GM19455 (cell line): ENCODE measurements around the gene TMEM229B.

Experiments
- ATAC-seq: cut with Tn5 transposase; IDR thresholded peaks from one replicate; pipeline ENCODE4 v1.9.1; 2021; ENCODE audit not compliant: unreplicated experiment

Gene TMEM229B

GRCh38 chr14:67515386-67516079 is 27.0 kb upstream of the TMEM229B start:
- no peak for ATAC-seq

- ATAC-seq, result no peak
These were observed 26.3 kb upstream of the TMEM229B start for GRCh38 chr14:67514650-67515385.

- no peak for ATAC-seq
These were observed 25.7 kb upstream of the TMEM229B start for GRCh38 chr14:67514203-67514607.

GRCh38 chr14:67513631-67514108 is 25.1 kb upstream of the TMEM229B start:
- ATAC-seq, result no peak

GRCh38 chr14:67512463-67513310 is 24.2 kb upstream of the TMEM229B start:
- no peak for ATAC-seq

- no peak for ATAC-seq
These were observed 22.3 kb upstream of the TMEM229B start for GRCh38 chr14:67510836-67511235.

GRCh38 chr14:67510121-67510520 is 21.6 kb upstream of the TMEM229B start:
- no peak for ATAC-seq

- no peak for ATAC-seq
These were observed 20.4 kb upstream of the TMEM229B start for GRCh38 chr14:67508956-67509355.

- no peak for ATAC-seq
These were observed 16.7 kb upstream of the TMEM229B start for GRCh38 chr14:67505254-67505653.

GRCh38 chr14:67503331-67503730 is 14.8 kb upstream of the TMEM229B start:
- no peak for ATAC-seq

GRCh38 chr14:67502867-67503266 is 14.3 kb upstream of the TMEM229B start:
- no peak for ATAC-seq

GRCh38 chr14:67501670-67502069 is 13.1 kb upstream of the TMEM229B start:
- no peak for ATAC-seq

GRCh38 chr14:67500981-67501380 is 12.5 kb upstream of the TMEM229B start:
- ATAC-seq, result no peak

- no peak for ATAC-seq
These were observed 9.2 kb upstream of the TMEM229B start for GRCh38 chr14:67497716-67498115.

- ATAC-seq, result no peak
These were observed 8.7 kb upstream of the TMEM229B start for GRCh38 chr14:67497216-67497615.

- ATAC-seq, result no peak
These were observed 7.3 kb upstream of the TMEM229B start for GRCh38 chr14:67495827-67496226.

GRCh38 chr14:67493092-67493717 is 4.7 kb upstream of the TMEM229B start:
- ATAC-seq, result no peak

- ATAC-seq, result no peak
These were observed 4.0 kb upstream of the TMEM229B start for GRCh38 chr14:67492538-67492937.

GRCh38 chr14:67491741-67492507 is 3.4 kb upstream of the TMEM229B start:
- no peak for ATAC-seq

- no peak for ATAC-seq
These were observed 2.8 kb upstream of the TMEM229B start for GRCh38 chr14:67491285-67491684.
